Panc1 (cell line): ENCODE data around the gene SH3BP1. TPM values are rescaled to one million over a fixed set of nuclear protein-coding genes. Genes with fewer than 3 reads are reported as not detected.

ENCODE experiments used
- ATAC-seq: fragments of 200-7000 bp; cut with Tn5 transposase; 2 replicates; pipeline ENCODE4 v1.9.1; 2020; ENCODE audit warnings: mild to moderate bottlenecking, moderate library complexity
- BruUV-seq: library from RNA; stranded (reverse); fragments of 400-500 nt; replicated peaks from 2 replicates; lab custom pipeline; 2021; lab: Mats Ljungman, UMichigan
- CTCF ChIA-PET: fragments of 300-600 bp; sonication (Branson Sonifier 250); formaldehyde crosslinking; loops from one replicate; lab custom pipeline; 2022; ENCODE audit warnings: antibody characterized with exemption; lab: Charles Lee
- POLR2A ChIA-PET: fragments of 300-600 bp; sonication (Branson Sonifier 250); formaldehyde crosslinking; loops from one replicate; lab custom pipeline; 2022; ENCODE audit warnings: antibody characterized with exemption; lab: Charles Lee
- DNase-seq: peaks from one replicate; pipeline ENCODE4 v3.0.0-alpha.2; 2010; ENCODE audit warnings: low read depth, low spot score
- H3K27ac ChIP-seq: 2 replicates; pipeline ENCODE4 v1.5.1; 2011; ENCODE audit warnings: mild to moderate bottlenecking, low read length, inconsistent platforms
- H3K27me3 ChIP-seq: fragments of 200-500 bp; sonication (Bioruptor generic); 2 replicates; pipeline ENCODE4 v1.6.0; 2014; ENCODE audit warnings: low read length, inconsistent platforms; ENCODE audit not compliant: control insufficient read depth, insufficient read depth
- H3K36me3 ChIP-seq: fragments of 200-500 bp; sonication (Bioruptor generic); 2 replicates; pipeline ENCODE4 v1.5.1; 2014; ENCODE audit warnings: inconsistent platforms, mild to moderate bottlenecking, low read length, moderate library complexity; ENCODE audit not compliant: control insufficient read depth, insufficient read depth
- H3K4me1 ChIP-seq: 2 replicates; pipeline ENCODE4 v1.5.1; 2011; ENCODE audit warnings: inconsistent platforms, mild to moderate bottlenecking, low read length, moderate library complexity; ENCODE audit not compliant: control insufficient read depth, insufficient read depth
- H3K4me3 ChIP-seq, 2 experiments: 2 replicates each; pipeline ENCODE4 v1.5.1; 2011 to 2012; ENCODE audit warnings: low read depth in 2 of 2, low read length in 2 of 2, mild to moderate bottlenecking in 2 of 2, inconsistent platforms in 1 of 2, moderate library complexity in 1 of 2
- H3K9me3 ChIP-seq: fragments of 200-500 bp; sonication (Bioruptor generic); 2 replicates; pipeline ENCODE4 v1.5.1; 2014; ENCODE audit warnings: low read depth, mild to moderate bottlenecking, inconsistent platforms, low read length, moderate library complexity; ENCODE audit not compliant: control insufficient read depth, insufficient read depth
- CTCF ChIP-seq: fragments of 450-650 bp; IDR thresholded peaks from 2 replicates; pipeline ENCODE4 v1.5.1; 2017; ENCODE audit warnings: mild to moderate bottlenecking
- POLR2AphosphoS5 ChIP-seq: IDR thresholded peaks from 2 replicates; pipeline ENCODE4 v1.6.1; 2012; ENCODE audit warnings: mild to moderate bottlenecking, low read depth, low read length, moderate library complexity
- REST ChIP-seq, 2 experiments: IDR thresholded peaks; 2 replicates each; pipeline ENCODE4 v1.6.1; 2011 to 2012; ENCODE audit warnings: low read depth in 2 of 2, control low read depth in 1 of 2, low read length in 1 of 2, mild to moderate bottlenecking in 1 of 2, moderate library complexity in 1 of 2; ENCODE audit not compliant: insufficient read depth in 1 of 2
- SIN3A ChIP-seq: IDR thresholded peaks from 2 replicates; pipeline ENCODE4 v1.6.1; 2012; ENCODE audit warnings: low read depth, mild to moderate bottlenecking, low read length, moderate library complexity, borderline replicate concordance; ENCODE audit not compliant: insufficient read depth
- TCF7L2 ChIP-seq: IDR thresholded peaks from 2 replicates; pipeline ENCODE4 v1.6.1; 2011; ENCODE audit warnings: mild to moderate bottlenecking, low read depth, low read length, inconsistent platforms
- in situ Hi-C: cut with HindIII; loops from 2 replicates; pipeline ENCODE4 v1.10.0; 2016; ENCODE audit warnings: low sequenced_read_pairs, low pct_unique_long_range_greater_than_20kb
- intact Hi-C: fragments of 100-400 bp; cut with micrococcal nuclease; formaldehyde crosslinking; loops from one replicate; pipeline ENCODE4 v1.10.0; 2022; ENCODE audit not compliant: unreplicated experiment
- total RNA-seq: library from RNA; stranded (reverse); gene quantifications from one replicate; pipeline ENCODE4 v1.2.1, GENCODE V29; 2021; ENCODE audit not compliant: unreplicated experiment

The SH3BP1 gene
- total RNA-seq, 1 experiment from 2014 or later = 6.8 TPM

DNA sequence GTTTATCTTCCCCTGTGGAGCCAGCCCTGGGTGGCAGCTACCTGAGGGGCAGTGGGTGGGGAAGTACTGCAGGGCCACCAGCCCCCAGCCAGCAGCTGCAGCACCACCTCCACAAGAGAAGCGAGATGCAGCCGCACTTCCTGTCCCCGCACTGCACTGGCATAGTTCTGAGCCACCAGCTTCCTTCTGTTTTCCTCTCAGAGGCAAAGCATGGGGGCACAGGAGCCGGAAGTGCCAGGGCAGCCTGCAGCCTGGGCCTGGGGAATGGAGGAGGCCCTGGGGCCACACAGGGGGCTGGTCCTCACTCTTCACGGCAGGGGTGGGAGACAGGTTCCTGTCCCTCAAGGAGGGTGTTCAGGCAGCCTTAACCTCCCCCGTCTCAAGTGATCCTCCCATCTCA lies 11.9 kb upstream of the SH3BP1 start:
- Histone ChIP-seq H3K4me3 (no peak overlapping the region), H3K4me1 (no peaks in the 10 kb centered on the region), H3K27me3 (no peaks in the 10 kb centered on the region), H3K9me3 (no peaks in the 10 kb centered on the region), H3K27ac (no peak overlapping the region), H3K36me3 (no peaks in the 10 kb centered on the region)
- in situ Hi-C loops (no loop called here), intact Hi-C loops (no loop called here)
- TF ChIP-seq TCF7L2 (no peak), SIN3A (no peak), CTCF (no peak), REST (IDR thresholded peaks at IDR 0.05; ENCODE audit: insufficient read depth in 1 of 2, low read depth in 2 of 2, low read length in 1 of 2) (no peak), POLR2AphosphoS5 (no peak)
- CTCF ChIA-PET = no interaction called here
- no peak for ATAC-seq
- no peak for DNase-seq
- no TSS peak for BruUV-seq
- POLR2A ChIA-PET = no interaction called here

DNA sequence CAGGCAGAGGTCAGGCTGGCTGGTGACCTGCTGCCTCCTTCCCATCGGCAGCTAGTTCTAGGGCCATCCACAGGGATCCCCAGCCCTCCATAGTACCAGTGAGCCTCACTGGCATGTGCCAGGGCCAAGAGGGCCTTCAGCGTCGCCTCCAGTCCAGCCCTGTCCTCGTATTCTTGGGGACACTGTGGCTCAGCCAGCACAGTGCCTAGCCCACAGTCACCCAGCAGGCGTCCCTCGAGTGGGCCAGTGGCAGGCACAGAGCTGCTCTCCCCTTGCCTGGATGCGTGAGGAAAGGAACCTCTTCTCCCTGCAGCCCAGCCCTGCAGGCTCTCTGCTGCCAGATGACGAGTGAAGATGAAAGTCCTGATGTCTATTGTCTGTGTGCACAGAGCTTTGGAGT lies 10.6 kb upstream of the SH3BP1 start:
- Histone ChIP-seq H3K4me1 (peaks cover 12% of the 10 kb centered on the region), H3K36me3 (no peaks in the 10 kb centered on the region), H3K27ac (no peak overlapping the region), H3K4me3 (no peak overlapping the region), H3K27me3 (no peaks in the 10 kb centered on the region), H3K9me3 (no peaks in the 10 kb centered on the region)
- BruUV-seq = no TSS peak
- no peak for TF ChIP-seq REST (IDR thresholded peaks at IDR 0.05; ENCODE audit: insufficient read depth in 1 of 2, low read depth in 2 of 2, low read length in 1 of 2)
- POLR2A ChIA-PET = interaction anchor here (0.7 kb wide), 1 partner anchor 64 kb away, joined by 4 read pairs; no protein-coding TSS in a partner anchor
- intact Hi-C loops (no loop called here), in situ Hi-C loops (no loop called here)
- ATAC-seq (no peak), DNase-seq (no peak)
- CTCF ChIA-PET = interaction anchor here (0.6 kb wide), 1 partner anchor 71 kb away, joined by 5 read pairs; no protein-coding TSS in a partner anchor
